Ramos (cell line): ENCODE results near the gene DCTN5.
"Not testable (repeated sequence)": the region's sequence is repeated elsewhere in the genome, so short reads cannot be mapped to it uniquely, and the experiment has no call there.

Experiments used
- in situ Hi-C: fragments of 300-500 bp; cut with MboI; formaldehyde crosslinking; loops from one replicate; pipeline ENCODE4 v1.14.3; 2022; ENCODE audit warnings: low sequenced_read_pairs; ENCODE audit not compliant: unreplicated experiment

DCTN5 gene

GRCh38 chr16:23640931-23641765 is at the start of gene DCTN5, which contains the start of gene PALB2:
Gene DCTN5, plus strand, starts transcription at chr16:23641466. Its CDS starts 77 bp downstream, at chr16:23641543.
Gene PALB2, minus strand, starts transcription at chr16:23641310. Its CDS starts 153 bp downstream, at chr16:23641157.
- in situ Hi-C loops, result no loop called here

- in situ Hi-C loops, result loop anchor here (25.0 kb wide), 1 partner anchor 407 kb away; the partner anchor contains the start of gene SCNN1G
These were observed 47.1 kb upstream of the DCTN5 start for GRCh38 chr16:23594186-23594585.

GRCh38 chr16:23595246-23595950 is 45.9 kb upstream of the DCTN5 start:
- in situ Hi-C loops, result loop anchor here (25.0 kb wide), 1 partner anchor 408 kb away; the partner anchor contains the start of gene SCNN1G

GRCh38 chr16:23595951-23596720 is 45.1 kb upstream of the DCTN5 start, which contains the start of gene NDUFAB1:
Gene NDUFAB1, minus strand, starts transcription at chr16:23596316. Its CDS starts 26 bp downstream, at chr16:23596290.
- in situ Hi-C loops, result loop anchor here (25.0 kb wide), 1 partner anchor 409 kb away; the partner anchor contains the start of gene SCNN1G

GRCh38 chr16:23597003-23597756 is 44.1 kb upstream of the DCTN5 start:
- in situ Hi-C loops, result loop anchor here (25.0 kb wide), 1 partner anchor 410 kb away; the partner anchor contains the start of gene SCNN1G

- in situ Hi-C loops, result no loop called here
These were observed 33.5 kb upstream of the DCTN5 start for GRCh38 chr16:23607726-23608125.

- in situ Hi-C loops, result no loop called here
These were observed 33.1 kb upstream of the DCTN5 start for GRCh38 chr16:23608194-23608593.

- in situ Hi-C loops, result no loop called here
These were observed 31.3 kb upstream of the DCTN5 start for GRCh38 chr16:23609929-23610328.

- in situ Hi-C loops, result not testable (repeated sequence)
These were observed 30.4 kb upstream of the DCTN5 start for GRCh38 chr16:23610905-23611304.

GRCh38 chr16:23611936-23612335 is 29.3 kb upstream of the DCTN5 start:
- in situ Hi-C loops, result no loop called here

- in situ Hi-C loops, result no loop called here
These were observed 25.5 kb upstream of the DCTN5 start for GRCh38 chr16:23615805-23616204.

GRCh38 chr16:23624092-23624491 is 17.2 kb upstream of the DCTN5 start:
- in situ Hi-C loops, result no loop called here

- in situ Hi-C loops, result no loop called here
These were observed 11.8 kb upstream of the DCTN5 start for GRCh38 chr16:23629516-23629915.

GRCh38 chr16:23631874-23632273 is 9.4 kb upstream of the DCTN5 start:
- in situ Hi-C loops, result not testable (repeated sequence)

GRCh38 chr16:23634461-23635036 is 6.7 kb upstream of the DCTN5 start:
- in situ Hi-C loops, result no loop called here

GRCh38 chr16:23635958-23636357 is 5.3 kb upstream of the DCTN5 start:
- in situ Hi-C loops, result no loop called here

GRCh38 chr16:23640615-23640930 is 693 bp upstream of the DCTN5 start:
- in situ Hi-C loops, result no loop called here

- in situ Hi-C loops, result no loop called here
These were observed 1.0 kb downstream of the DCTN5 start for GRCh38 chr16:23642246-23642774.
